HG03469 (cell line): ENCODE results near the gene TREML1.
"Not testable (repeated sequence)": the region's sequence is repeated elsewhere in the genome, so short reads cannot be mapped to it uniquely, and the experiment has no call there.

Experiments
- ATAC-seq: cut with Tn5 transposase; IDR thresholded peaks from one replicate; pipeline ENCODE4 v1.9.1; 2021; ENCODE audit warnings: mild to moderate bottlenecking, moderate library complexity, moderate number of reproducible peaks; ENCODE audit not compliant: unreplicated experiment

Gene TREML1

GRCh38 chr6:41153992-41154625 is at the start of gene TREML1:
TREML1 (minus strand) TSS chr6:41154347; CDS start chr6:41154288, 59 bp downstream.
- ATAC-seq = no peak

GRCh38 chr6:41201764-41202173 is 47.6 kb upstream of the TREML1 start:
- ATAC-seq = no peak

GRCh38 chr6:41200901-41201763 is 47.0 kb upstream of the TREML1 start, which contains the start of gene TREML2:
TREML2 (minus strand) TSS chr6:41201149; CDS start chr6:41201008, 141 bp downstream.
- ATAC-seq = no peak

- ATAC-seq = no peak
These were observed 46.3 kb upstream of the TREML1 start for GRCh38 chr6:41200296-41200900.

GRCh38 chr6:41199552-41200246 is 45.6 kb upstream of the TREML1 start:
- ATAC-seq = no peak

GRCh38 chr6:41197234-41197633 is 43.1 kb upstream of the TREML1 start:
- no peak for ATAC-seq

- ATAC-seq = no peak
These were observed 40.2 kb upstream of the TREML1 start for GRCh38 chr6:41194386-41194785.

- ATAC-seq = no peak
These were observed 39.7 kb upstream of the TREML1 start for GRCh38 chr6:41193884-41194283.

- no peak for ATAC-seq
These were observed 39.1 kb upstream of the TREML1 start for GRCh38 chr6:41193171-41193734.

GRCh38 chr6:41191569-41191968 is 37.4 kb upstream of the TREML1 start:
- ATAC-seq = no peak

GRCh38 chr6:41190791-41191190 is 36.6 kb upstream of the TREML1 start:
- ATAC-seq = no peak

- no peak for ATAC-seq
These were observed 35.8 kb upstream of the TREML1 start for GRCh38 chr6:41189967-41190366.

GRCh38 chr6:41189046-41189445 is 34.9 kb upstream of the TREML1 start:
- not testable (repeated sequence) for ATAC-seq

GRCh38 chr6:41187924-41188886 is 34.1 kb upstream of the TREML1 start:
- no peak for ATAC-seq

GRCh38 chr6:41186031-41186562 is 31.9 kb upstream of the TREML1 start:
- ATAC-seq = no peak

- no peak for ATAC-seq
These were observed 30.6 kb upstream of the TREML1 start for GRCh38 chr6:41184761-41185160.

GRCh38 chr6:41182069-41183034 is 28.2 kb upstream of the TREML1 start:
- peak; percentile 69 for ATAC-seq

GRCh38 chr6:41181566-41181965 is 27.4 kb upstream of the TREML1 start:
- no peak for ATAC-seq
